H1 (cell line): ENCODE results near the gene VPS26A. TPM values are rescaled to one million over a fixed set of nuclear protein-coding genes. Genes with fewer than 3 reads are reported as not detected.
A peak's percentile ranks its signal among the peaks of the same experiment; 100 is the strongest.

Experiments
- CTCF ChIA-PET: fragments of 300-600 bp; sonication (Branson Sonifier 250); formaldehyde crosslinking; loops from one replicate; lab custom pipeline; 2021; ENCODE audit not compliant: partially characterized antibody; lab: Charles Lee
- POLR2A ChIA-PET: fragments of 300-600 bp; sonication (Branson Sonifier 250); formaldehyde crosslinking; loops from one replicate; lab custom pipeline; 2021; ENCODE audit warnings: inconsistent platforms; ENCODE audit not compliant: partially characterized antibody; lab: Charles Lee
- DNase-seq, 2 experiments: peaks; one replicate each; pipeline versions ENCODE4 v3.0.0 to v3.0.0-alpha.2; 2010 to 2022; ENCODE audit warnings: low spot score in 2 of 2, low read depth in 1 of 2, mixed read lengths in 1 of 2
- FAIRE-seq: peaks from 2 replicates; lab custom pipeline; 2011; peaks lifted over from hg19 to GRCh38; lab: Jason Lieb, UNC
- H2AFZ ChIP-seq: 2 replicates; pipeline ENCODE4 v1.8.1; 2012; ENCODE audit warnings: low read length, inconsistent platforms
- H2AK5ac ChIP-seq: 2 replicates; pipeline ENCODE4 v1.6.1; 2013; ENCODE audit warnings: low read depth, low read length
- H2BK120ac ChIP-seq: replicated peaks from 2 replicates; pipeline ENCODE3; 2013; ENCODE audit warnings: low read depth, low read length, inconsistent platforms
- H2BK12ac ChIP-seq: 2 replicates; pipeline ENCODE4 v1.6.1; 2013; ENCODE audit warnings: low read depth, low read length
- H2BK15ac ChIP-seq: 2 replicates; pipeline ENCODE4 v1.6.1; 2013; ENCODE audit warnings: low read length
- H2BK20ac ChIP-seq: 2 replicates; pipeline ENCODE4 v1.6.1; 2013; ENCODE audit warnings: low read length
- H2BK5ac ChIP-seq: 2 replicates; pipeline ENCODE4 v1.6.1; 2013; ENCODE audit warnings: low read depth, low read length
- H3K14ac ChIP-seq: 2 replicates; pipeline ENCODE4 v1.6.1; 2013; ENCODE audit warnings: inconsistent platforms; ENCODE audit not compliant: insufficient read length
- H3K18ac ChIP-seq: 2 replicates; pipeline ENCODE4 v1.6.1; 2013; ENCODE audit warnings: low read length; ENCODE audit errors: extremely low read depth
- H3K23ac ChIP-seq: 2 replicates; pipeline ENCODE4 v1.6.1; 2013; ENCODE audit warnings: inconsistent platforms; ENCODE audit not compliant: insufficient read length
- H3K23me2 ChIP-seq: 2 replicates; pipeline ENCODE4 v1.6.1; 2013; ENCODE audit warnings: low read depth, low read length
- H3K27ac ChIP-seq: 2 replicates; pipeline ENCODE4 v1.6.1; 2011; ENCODE audit warnings: low read depth, low read length, inconsistent platforms
- H3K27me3 ChIP-seq, 4 experiments: replicated peaks in 1 of 4; 1 replicate in 1 of 4; 2 replicates in 3 of 4; pipeline versions ENCODE4 v1.6.1 to v1.8.1; 2011 to 2013; ENCODE audit warnings: low read length in 3 of 4, mild to moderate bottlenecking in 3 of 4, inconsistent platforms in 2 of 4, mixed read lengths in 2 of 4, moderate library complexity in 1 of 4; ENCODE audit not compliant: control insufficient read depth in 3 of 4, insufficient read depth in 3 of 4; ENCODE audit errors: extremely low read depth in 1 of 4
- H3K36me3 ChIP-seq, 4 experiments: 2 replicates each; pipeline versions ENCODE4 v1.6.1 to v1.8.1; 2011 to 2013; ENCODE audit warnings: mild to moderate bottlenecking in 4 of 4, low read length in 3 of 4, moderate library complexity in 2 of 4, control low read depth in 1 of 4, inconsistent platforms in 1 of 4; ENCODE audit not compliant: insufficient read depth in 4 of 4, control insufficient read depth in 2 of 4
- H3K4ac ChIP-seq: replicated peaks from 2 replicates; pipeline ENCODE3; 2013; ENCODE audit warnings: low read length, low read depth, mixed read lengths, inconsistent platforms; ENCODE audit not compliant: insufficient read length
- H3K4me1 ChIP-seq, 4 experiments: replicated peaks in 1 of 4; 1 replicate in 1 of 4; 2 replicates in 3 of 4; pipeline versions ENCODE4 v1.6.1 to v1.8.1; 2011 to 2013; ENCODE audit warnings: low read length in 3 of 4, inconsistent platforms in 2 of 4, mixed read lengths in 1 of 4; ENCODE audit not compliant: insufficient read depth in 4 of 4, control insufficient read depth in 3 of 4
- H3K4me2 ChIP-seq, 2 experiments: 2 replicates each; pipeline versions ENCODE4 v1.6.1 to v1.8.1; 2011 to 2013; ENCODE audit warnings: low read depth in 2 of 2, low read length in 2 of 2, control low read depth in 1 of 2, inconsistent platforms in 1 of 2, mild to moderate bottlenecking in 1 of 2; ENCODE audit not compliant: insufficient read depth in 1 of 2
- H3K4me3 ChIP-seq, 4 experiments: fragments of 200-600, 300-600 bp in 1 of 4; sonication (generic), shearing (Covaris generic), sonication (Bioruptor Twin) in 1 of 4; 2 replicates each; pipeline versions ENCODE4 v1.5.1 to v1.8.1; 2011 to 2016; ENCODE audit warnings: low read length in 4 of 4, low read depth in 3 of 4, control low read depth in 2 of 4, inconsistent platforms in 2 of 4, mild to moderate bottlenecking in 2 of 4, mixed read lengths in 1 of 4, moderate library complexity in 1 of 4; ENCODE audit not compliant: insufficient read depth in 2 of 4; ENCODE audit errors: extremely low read depth in 1 of 4
- H3K56ac ChIP-seq: replicated peaks from 2 replicates; pipeline ENCODE3; 2013; ENCODE audit warnings: low read depth, mild to moderate bottlenecking, mixed read lengths, low read length, inconsistent platforms; ENCODE audit not compliant: insufficient read length
- H3K79me1 ChIP-seq: 2 replicates; pipeline ENCODE4 v1.6.1; 2013; ENCODE audit warnings: low read depth, low read length, control low read depth
- H3K79me2 ChIP-seq, 2 experiments: 2 replicates each; pipeline versions ENCODE4 v1.6.1 to v1.8.1; 2012 to 2013; ENCODE audit warnings: low read length in 2 of 2, mild to moderate bottlenecking in 2 of 2, inconsistent platforms in 1 of 2; ENCODE audit not compliant: insufficient read depth in 2 of 2, control insufficient read depth in 1 of 2
- H3K9ac ChIP-seq, 4 experiments: replicated peaks in 1 of 4; 1 replicate in 1 of 4; 2 replicates in 3 of 4; pipeline versions ENCODE4 v1.6.1 to v1.8.1; 2011 to 2013; ENCODE audit warnings: low read depth in 3 of 4, low read length in 3 of 4, control low read depth in 2 of 4, mild to moderate bottlenecking in 2 of 4, moderate library complexity in 2 of 4, inconsistent platforms in 1 of 4; ENCODE audit errors: extremely low read depth in 1 of 4
- H3K9me3 ChIP-seq, 2 experiments: 2 replicates each; pipeline versions ENCODE4 v1.6.1 to v1.8.1; 2012 to 2013; ENCODE audit warnings: mild to moderate bottlenecking in 2 of 2, moderate library complexity in 2 of 2, control low read depth in 1 of 2, inconsistent platforms in 1 of 2, low read depth in 1 of 2, low read length in 1 of 2, mixed read lengths in 1 of 2; ENCODE audit not compliant: insufficient read depth in 2 of 2
- H4K20me1 ChIP-seq, 2 experiments: replicated peaks in 1 of 2; 2 replicates each; pipeline versions ENCODE3 to v1.8.1; 2011 to 2013; ENCODE audit warnings: inconsistent platforms in 2 of 2, low read length in 2 of 2, mild to moderate bottlenecking in 1 of 2; ENCODE audit not compliant: insufficient read depth in 2 of 2, control insufficient read depth in 1 of 2
- H4K5ac ChIP-seq: 2 replicates; pipeline ENCODE4 v1.6.1; 2013; ENCODE audit warnings: low read length, low read depth, mixed read lengths, inconsistent platforms; ENCODE audit not compliant: insufficient read length
- H4K8ac ChIP-seq: 2 replicates; pipeline ENCODE4 v1.8.0; 2013; ENCODE audit warnings: mild to moderate bottlenecking, moderate library complexity, low read length, inconsistent platforms; ENCODE audit not compliant: insufficient read depth; ENCODE audit errors: extremely low read depth
- H4K91ac ChIP-seq: replicated peaks from 2 replicates; pipeline ENCODE3; 2013; ENCODE audit warnings: low read length, mixed read lengths, inconsistent platforms; ENCODE audit not compliant: insufficient read length
- BRCA1 ChIP-seq: IDR thresholded peaks from 2 replicates; pipeline ENCODE4 v1.6.1; 2012; ENCODE audit warnings: low read depth, low read length, improper control_type of control experiment
- CTBP2 ChIP-seq: IDR thresholded peaks from 2 replicates; pipeline ENCODE4 v1.7.0; 2011; ENCODE audit warnings: borderline replicate concordance, mild to moderate bottlenecking, moderate library complexity, mixed read lengths, low read length; ENCODE audit not compliant: insufficient read depth, insufficient read length
- EZH2 ChIP-seq: fragments of 200-600 bp; sonication (generic); IDR thresholded peaks from 2 replicates; pipeline ENCODE4 v1.7.1; 2012; ENCODE audit warnings: low read depth, mild to moderate bottlenecking, moderate library complexity, low read length, inconsistent platforms; ENCODE audit not compliant: severe bottlenecking
- GTF2F1 ChIP-seq: IDR thresholded peaks from 2 replicates; pipeline ENCODE4 v1.6.1; 2012; ENCODE audit warnings: low read depth, low read length, improper control_type of control experiment, borderline replicate concordance
- KDM1A ChIP-seq: fragments of 200-600, 300-600 bp; sonication (generic); IDR thresholded peaks from 2 replicates; pipeline ENCODE4 v1.7.1; 2016; ENCODE audit warnings: mild to moderate bottlenecking, low read length, borderline replicate concordance
- RAD21 ChIP-seq, 2 experiments: IDR thresholded peaks in 1 of 2; conservative IDR thresholded peaks in 1 of 2; 2 replicates each; pipeline ENCODE4 v1.6.1; 2011; ENCODE audit warnings: low read depth in 2 of 2, low read length in 2 of 2, improper control_type of control experiment in 1 of 2, inconsistent platforms in 1 of 2, mild to moderate bottlenecking in 1 of 2, moderate library complexity in 1 of 2
- RFX5 ChIP-seq: IDR thresholded peaks from 2 replicates; pipeline ENCODE4 v1.6.1; 2011; ENCODE audit warnings: low read depth, low read length, improper control_type of control experiment, borderline replicate concordance
- SP1 ChIP-seq: IDR thresholded peaks from 2 replicates; pipeline ENCODE4 v1.6.1; 2011; ENCODE audit warnings: low read depth, low read length
- TAF7 ChIP-seq: optimal IDR thresholded peaks from 2 replicates; pipeline ENCODE3; 2011; ENCODE audit warnings: low read depth, mild to moderate bottlenecking, inconsistent platforms, low read length, moderate library complexity, borderline replicate concordance
- TBP ChIP-seq: IDR thresholded peaks from 2 replicates; pipeline ENCODE4 v1.6.1; 2011; ENCODE audit warnings: low read depth, low read length, improper control_type of control experiment
- TCF12 ChIP-seq: IDR thresholded peaks from 2 replicates; pipeline ENCODE4 v1.6.1; 2011; ENCODE audit warnings: low read depth, mild to moderate bottlenecking, low read length
- TEAD4 ChIP-seq: IDR thresholded peaks from 2 replicates; pipeline ENCODE4 v1.6.1; 2012; ENCODE audit warnings: low read depth, low read length, inconsistent platforms, mixed read lengths
- USF2 ChIP-seq: IDR thresholded peaks from 2 replicates; pipeline ENCODE4 v1.6.1; 2011; ENCODE audit warnings: low read length, improper control_type of control experiment
- WGBS, 2 experiments: shearing (Covaris generic) in 1 of 2; methylation state at CpG; one replicate each; pipeline versions ENCODE4 v1.1.6 to v1.1.7; 2013 to 2015; ENCODE audit warnings: low lambda C conversion rate in 2 of 2, mixed read lengths in 2 of 2, inconsistent platforms in 1 of 2, low coverage in 1 of 2, missing lambda C conversion rate in 1 of 2; ENCODE audit not compliant: insufficient replicate concordance in 2 of 2, insufficient coverage in 1 of 2, insufficient read length in 1 of 2; ENCODE audit errors: extremely low coverage in 1 of 2, missing lambda C conversion rate in 1 of 2; 5-methylcytosine and 5-hydroxymethylcytosine counted together
- polyA plus RNA-seq, 7 experiments: library from polyadenylated mRNA; depleted of rRNA in 3 of 7; stranded (reverse) in 5 of 7; unstranded in 2 of 7; fragments of >200 nt in 5 of 7; fragments of 200-250 nt in 2 of 7; gene quantifications; 1 replicate in 5 of 7; 2 replicates in 1 of 7; 4 replicates in 1 of 7; pipeline versions ENCODE4 v1.2.1 to v1.2.3, GENCODE V29; 2011 to 2013; ENCODE audit warnings: missing spikeins in 2 of 7, mixed read lengths in 2 of 7
- total RNA-seq: library from RNA; stranded (reverse); fragmentation: NEBNext Ultra II Directional; extraction: Animal tissue kit (Norgen Biotek cat#: 25700); gene quantifications from 2 replicates; pipeline ENCODE4 v1.2.1, GENCODE V29; 2021

The VPS26A gene
- total and polyA plus RNA-seq, 2 of the 8 experiments (the other 6 are each of a cell fraction or from before 2014, with no cell fraction given), result 10.7 to 44.8 TPM

- H3K79me2 ChIP-seq, result no peaks in the 10 kb centered on the region
- H3K4me2 ChIP-seq, result no peak overlapping the region
- H3K4me1 ChIP-seq, result no peaks in the 10 kb centered on the region
- no peaks in the 10 kb centered on the region for H4K20me1 ChIP-seq
- no peaks in the 10 kb centered on the region for H3K79me1 ChIP-seq
- no peaks in the 10 kb centered on the region for H3K23me2 ChIP-seq
- H3K4ac ChIP-seq, result no peak overlapping the region
- no peak overlapping the region for H4K91ac ChIP-seq
- no peak for FAIRE-seq
- no peaks in the 10 kb centered on the region for H3K27me3 ChIP-seq
- H4K8ac ChIP-seq, result no peak overlapping the region
- H2AFZ ChIP-seq, result no peak overlapping the region
- DNase-seq, result no peak
- H3K18ac ChIP-seq, result no peak overlapping the region
- no peak overlapping the region for H2BK5ac ChIP-seq
- H3K9me3 ChIP-seq, result no peaks in the 10 kb centered on the region
- H2AK5ac ChIP-seq, result no peak overlapping the region
- H2BK20ac ChIP-seq, result no peak overlapping the region
- no peak overlapping the region for H3K23ac ChIP-seq
- H3K36me3 ChIP-seq, result no peaks in the 10 kb centered on the region
- no peak overlapping the region for H3K4me3 ChIP-seq
- no peak overlapping the region for H2BK120ac ChIP-seq
- H3K56ac ChIP-seq, result no peak overlapping the region
- H3K27ac ChIP-seq, result no peak overlapping the region
- H2BK15ac ChIP-seq, result no peak overlapping the region
- CTCF ChIA-PET, result interaction anchor here (0.8 to 5.6 kb wide), 23 partner anchors 13 to 313 kb away, joined by 3 to 47 read pairs (median 4); no protein-coding TSS in a partner anchor
- WGBS, 2 experiments, result 86% methylated on average over 1 of the region's 1 CpG; no CpG with 5 or more reads in 1 of the 2 experiments
- no peak overlapping the region for H3K9ac ChIP-seq
- no peak overlapping the region for H4K5ac ChIP-seq
- no peak overlapping the region for H3K14ac ChIP-seq
- no peak overlapping the region for H2BK12ac ChIP-seq
- POLR2A ChIA-PET, result interaction anchor here (1.1 kb wide), 1 partner anchor 94 kb away, joined by 3 read pairs; no protein-coding TSS in a partner anchor
- TF ChIP-seq TBP (no peak), TCF12 (no peak), BRCA1 (no peak), TAF7 (no peak), EZH2 (no peak), SP1 (no peak), RFX5 (no peak), TEAD4 (no peak), GTF2F1 (no peak), KDM1A (peak; percentile 88; the same call in 1 of the 2 replicates), CTBP2 (no peak), RAD21 (IDR thresholded peaks at IDR 0.05 in 1 of 2, conservative IDR thresholded peaks at IDR 0.05 in 1 of 2; ENCODE audit: low read depth in 2 of 2, low read length in 2 of 2) (peak; percentile 18 to 23; a peak in 2 of 4 replicates), USF2 (no peak)
Observed at GRCh38 chr10:69093933-69094332, 30.0 kb upstream of the VPS26A start.
